Measurements from ENCODE around the gene PPP1R3E. TPM values are rescaled to one million over a fixed set of nuclear protein-coding genes. Genes with fewer than 3 reads are reported as not detected.

PPP1R3E gene
- total and polyA plus RNA-seq, 2 of the 13 experiments (the other 11 are each of a cell fraction or from before 2014, with no cell fraction given), result 16.5 to 26.5 TPM

DNA sequence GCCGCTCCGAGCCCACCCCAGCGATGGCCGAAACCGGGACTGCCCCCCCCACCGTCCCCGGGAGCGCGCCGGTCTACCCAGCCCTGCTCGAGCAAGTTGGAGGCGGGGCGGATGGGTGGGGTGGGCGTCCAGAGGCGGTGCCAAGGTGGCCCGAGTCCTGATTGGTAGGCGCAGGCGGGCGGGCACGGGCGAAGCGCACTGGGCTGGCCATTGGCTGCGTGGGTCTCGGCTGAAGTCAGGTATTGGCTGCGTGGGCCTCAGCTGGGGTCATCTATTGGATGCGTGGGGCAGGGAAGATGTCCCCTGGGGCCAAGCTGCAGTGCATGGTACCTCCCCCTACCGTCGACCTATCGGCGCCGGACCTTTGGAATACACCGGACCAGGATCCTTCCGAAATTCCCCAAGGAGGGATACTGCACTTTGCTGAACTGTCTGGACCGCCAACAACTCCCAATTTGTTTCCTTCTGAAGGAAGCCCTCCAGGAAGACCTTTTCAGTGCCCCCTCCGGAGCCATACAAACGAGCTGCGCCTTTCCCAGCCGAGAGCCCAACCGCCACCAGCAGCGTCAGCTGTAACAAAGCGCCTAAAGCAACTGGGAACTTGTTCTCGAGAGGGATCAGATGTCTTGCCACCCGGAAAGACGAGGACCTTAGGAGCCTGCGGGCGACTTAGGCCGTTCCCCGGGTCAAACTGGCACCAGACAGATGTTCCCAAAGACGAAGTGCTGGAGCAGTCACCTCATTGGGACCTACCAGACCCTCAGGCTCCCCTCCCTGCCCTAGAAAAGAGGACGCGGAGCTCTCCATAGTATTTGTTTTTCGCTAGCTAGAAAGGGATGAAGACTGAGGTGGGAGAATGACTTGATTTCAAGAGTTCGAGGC is 16.4 kb downstream of the PPP1R3E start, which contains the start of gene HOMEZ (continued):
- TF ChIP-seq ZMYM3 (CRISPR knock-in tag; IDR thresholded peaks at IDR 0.05), result peak; percentile 83
- TF ChIP-seq MZF1 (CRISPR knock-in tag; IDR thresholded peaks at IDR 0.05; ENCODE audit: borderline replicate concordance), result peak; percentile 40; the same call in 1 of the 2 replicates
- TF ChIP-seq ZBTB34 (CRISPR knock-in tag; IDR thresholded peaks at IDR 0.05), result no peak
- peak; percentile 74 for TF ChIP-seq MYC (CRISPR knock-in tag; IDR thresholded peaks at IDR 0.05; ENCODE audit: borderline replicate concordance)
- TF ChIP-seq NR2F2 (IDR thresholded peaks at IDR 0.05; ENCODE audit: borderline replicate concordance, low read depth), result no peak
- no peak for TF ChIP-seq NFRKB (IDR thresholded peaks at IDR 0.05)
- TF ChIP-seq HES4 (CRISPR knock-in tag; IDR thresholded peaks at IDR 0.05; ENCODE audit: borderline replicate concordance), result no peak
- TF ChIP-seq JDP2 (CRISPR knock-in tag; IDR thresholded peaks at IDR 0.05; ENCODE audit: borderline replicate concordance), result no peak
- TF ChIP-seq ZNF704 (CRISPR knock-in tag; IDR thresholded peaks at IDR 0.05; ENCODE audit: borderline replicate concordance), result peak; percentile 96; the same call in 1 of the 2 replicates
- TF ChIP-seq ZNF800 (CRISPR knock-in tag; IDR thresholded peaks at IDR 0.05), result no peak; the same call in 1 of the 2 replicates
- peak; percentile 62; the same call in 1 of the 2 replicates for TF ChIP-seq ZNF24 (IDR thresholded peaks at IDR 0.05)
- 0 out of 2 replicates have a peak, but pooled peaks have one; percentile 53 for TF ChIP-seq ZKSCAN5 (CRISPR knock-in tag; IDR thresholded peaks at IDR 0.05)
- no peak for TF ChIP-seq TCF12 (IDR thresholded peaks at IDR 0.05)
- TF ChIP-seq TCF12 (CRISPR knock-in tag; IDR thresholded peaks at IDR 0.05), result peak; percentile 84
- no peak for TF ChIP-seq ATF1 (CRISPR knock-in tag; IDR thresholded peaks at IDR 0.05)
- TF ChIP-seq ZFP36L1 (CRISPR knock-in tag; IDR thresholded peaks at IDR 0.05), result 0 out of 2 replicates have a peak, but pooled peaks have one; percentile 40
- TF ChIP-seq ATF7-NPFF (CRISPR knock-in tag; IDR thresholded peaks at IDR 0.05; ENCODE audit: low read depth), result peak; percentile 96
- TF ChIP-seq, protein P1, sequence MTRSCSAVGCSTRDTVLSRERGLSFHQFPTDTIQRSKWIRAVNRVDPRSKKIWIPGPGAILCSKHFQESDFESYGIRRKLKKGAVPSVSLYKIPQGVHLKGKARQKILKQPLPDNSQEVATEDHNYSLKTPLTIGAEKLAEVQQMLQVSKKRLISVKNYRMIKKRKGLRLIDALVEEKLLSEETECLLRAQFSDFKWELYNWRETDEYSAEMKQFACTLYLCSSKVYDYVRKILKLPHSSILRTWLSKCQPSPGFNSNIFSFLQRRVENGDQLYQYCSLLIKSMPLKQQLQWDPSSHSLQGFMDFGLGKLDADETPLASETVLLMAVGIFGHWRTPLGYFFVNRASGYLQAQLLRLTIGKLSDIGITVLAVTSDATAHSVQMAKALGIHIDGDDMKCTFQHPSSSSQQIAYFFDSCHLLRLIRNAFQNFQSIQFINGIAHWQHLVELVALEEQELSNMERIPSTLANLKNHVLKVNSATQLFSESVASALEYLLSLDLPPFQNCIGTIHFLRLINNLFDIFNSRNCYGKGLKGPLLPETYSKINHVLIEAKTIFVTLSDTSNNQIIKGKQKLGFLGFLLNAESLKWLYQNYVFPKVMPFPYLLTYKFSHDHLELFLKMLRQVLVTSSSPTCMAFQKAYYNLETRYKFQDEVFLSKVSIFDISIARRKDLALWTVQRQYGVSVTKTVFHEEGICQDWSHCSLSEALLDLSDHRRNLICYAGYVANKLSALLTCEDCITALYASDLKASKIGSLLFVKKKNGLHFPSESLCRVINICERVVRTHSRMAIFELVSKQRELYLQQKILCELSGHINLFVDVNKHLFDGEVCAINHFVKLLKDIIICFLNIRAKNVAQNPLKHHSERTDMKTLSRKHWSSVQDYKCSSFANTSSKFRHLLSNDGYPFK (CRISPR knock-in tag; IDR thresholded peaks at IDR 0.05; ENCODE audit: borderline replicate concordance), result peak; percentile 83; the same call in 1 of the 2 replicates
- no peak for TF ChIP-seq ZSCAN12 (CRISPR knock-in tag; IDR thresholded peaks at IDR 0.05)
- TF ChIP-seq FOXA3 (CRISPR knock-in tag; IDR thresholded peaks at IDR 0.05), result peak; percentile 51
- peak; percentile 72 for TF ChIP-seq ZSCAN25 (CRISPR knock-in tag; IDR thresholded peaks at IDR 0.05)
- no peak for TF ChIP-seq ATRX (CRISPR knock-in tag; IDR thresholded peaks at IDR 0.05; ENCODE audit: borderline replicate concordance)
- peak; percentile 72; the same call in 1 of the 2 replicates for TF ChIP-seq ZNF484 (CRISPR knock-in tag; IDR thresholded peaks at IDR 0.05; ENCODE audit: borderline replicate concordance, low read depth)
